Aorta (tissue), 5 donors: ENCODE results near the gene TMEM125. TPM values are rescaled to one million over a fixed set of nuclear protein-coding genes. Genes with fewer than 3 reads are reported as not detected.
A peak's percentile ranks its signal among the peaks of the same experiment; 100 is the strongest.

Experiments
- ATAC-seq: fragments of 200-7000 bp; cut with Tn5 transposase; one replicate; pipeline ENCODE4 v1.9.1; 2022; ENCODE audit warnings: moderate library complexity; ENCODE audit not compliant: low FRiP score
- DNase-seq, 2 donors: peaks; one replicate each; pipeline ENCODE4 v3.0.0-alpha.2; 2020
- H3K27ac ChIP-seq, 2 donors: one replicate each; pipeline ENCODE4 v1.5.1; 2013; ENCODE audit warnings: low read length in 2 of 2, mild to moderate bottlenecking in 2 of 2, moderate library complexity in 2 of 2, control low read depth in 1 of 2, inconsistent platforms in 1 of 2, low read depth in 1 of 2
- H3K27me3 ChIP-seq, 2 donors: one replicate each; pipeline ENCODE4 v1.6.1; 2013; ENCODE audit warnings: control low read depth in 1 of 2, low read length in 1 of 2, mild to moderate bottlenecking in 1 of 2, moderate library complexity in 1 of 2; ENCODE audit not compliant: insufficient read depth in 2 of 2, control insufficient read depth in 1 of 2
- H3K36me3 ChIP-seq, 2 donors: one replicate each; pipeline ENCODE4 v1.6.1; 2013; ENCODE audit warnings: control low read depth in 1 of 2, low read length in 1 of 2, mild to moderate bottlenecking in 1 of 2; ENCODE audit not compliant: insufficient read depth in 2 of 2, control insufficient read depth in 1 of 2
- H3K4me1 ChIP-seq, 2 donors: one replicate each; pipeline ENCODE4 v1.6.1; 2013; ENCODE audit warnings: low read length in 2 of 2, control low read depth in 1 of 2, mild to moderate bottlenecking in 1 of 2, moderate library complexity in 1 of 2; ENCODE audit not compliant: insufficient read depth in 2 of 2, control insufficient read depth in 1 of 2
- H3K4me3 ChIP-seq, 2 donors: one replicate each; pipeline ENCODE4 v1.5.1; 2013; ENCODE audit warnings: low read length in 2 of 2, control low read depth in 1 of 2, mild to moderate bottlenecking in 1 of 2
- H3K9me3 ChIP-seq: one replicate; pipeline ENCODE4 v1.6.1; 2013; ENCODE audit warnings: mild to moderate bottlenecking, low read length; ENCODE audit not compliant: control insufficient read depth
- WGBS, 2 donors: extraction: QIAGEN DNeasy Blood & Tissue Kit; methylation state at CpG; one replicate each; pipeline ENCODE4 v1.1.7; 2013; 5-methylcytosine and 5-hydroxymethylcytosine counted together
- intact Hi-C, 2 donors: fragments of 100-400 bp; cut with DNase I; formaldehyde crosslinking; loops; one replicate each; pipeline versions ENCODE4 v1.14.2 to v1.15.0; 2022
- polyA plus RNA-seq, 2 donors: library from polyadenylated mRNA; stranded (reverse); fragments of 200-250 nt; gene quantifications; one replicate each; pipeline ENCODE4 v1.2.3, GENCODE V29; 2013
- total RNA-seq, 2 donors: library from RNA; stranded (reverse); fragmentation: NEBNext Ultra II Directional; extraction: Animal tissue kit (Norgen Biotek cat#: 25700); gene quantifications; one replicate each; pipeline ENCODE4 v1.2.1, GENCODE V29; 2021
- donor health status: healthy with polysubstance abuse.
- donor health status: Bipolar disorder and iron deficiency.
- donor health status: DM: no; HTN: no; CAD: no.
- donor health status: DM: no; HTN: no; CAD: no.
- donor health status: DM: yes; HTN: yes; CAD: no.

The TMEM125 gene
- total and polyA plus RNA-seq, 4 donors: 6.1 TPM; not detected in 3

GRCh38 chr1:43271186-43272118 lies 1.7 kb downstream of the TMEM125 start:
- DNase-seq (peak in 1 of 2 donors; percentile 44), ATAC-seq (no peak)
- no peak overlapping the region for H3K4me3 ChIP-seq

DNA sequence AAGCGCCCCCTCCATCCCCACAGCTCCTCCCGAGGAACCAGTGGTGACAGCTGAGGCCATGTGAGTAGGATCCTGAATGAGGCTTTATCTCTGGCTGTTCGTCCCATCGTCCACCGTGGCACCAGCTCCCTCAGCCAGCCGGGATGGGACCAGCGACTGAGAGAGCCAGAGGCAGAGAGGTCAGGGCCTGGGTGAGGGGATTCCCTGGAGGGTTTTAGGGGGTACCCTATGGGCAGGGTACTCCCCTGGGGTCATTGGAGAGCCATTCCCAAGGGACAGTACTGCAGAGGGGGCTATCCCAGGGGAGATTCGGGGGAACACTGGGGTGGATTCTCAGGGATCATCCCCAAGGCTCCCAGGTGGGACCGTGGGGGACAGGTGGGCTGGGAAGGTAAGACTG lies 2.4 kb downstream of the TMEM125 start:
- ATAC-seq (no peak), DNase-seq (peak in 1 of 2 donors; percentile 51)
- Histone ChIP-seq H3K27ac (no peak overlapping the region), H3K36me3 (no peaks in the 10 kb centered on the region), H3K9me3 (no peaks in the 10 kb centered on the region), H3K27me3 (no peaks in the 10 kb centered on the region), H3K4me1 (no peaks in the 10 kb centered on the region), H3K4me3 (no peak overlapping the region)
- 76 to 78% methylated on average over 9 of the region's 9 CpGs for WGBS, 2 donors
- intact Hi-C loops: no loop called here

More at GRCh38 chr1:43271186-43272118, 1.7 kb downstream of the TMEM125 start:
- WGBS, 2 donors: 77 to 79% methylated on average over 12 of the region's 12 CpGs
- H3K27ac ChIP-seq: no peak overlapping the region
- H3K36me3 ChIP-seq: no peaks in the 10 kb centered on the region
- no peaks in the 10 kb centered on the region for H3K9me3 ChIP-seq
- H3K27me3 ChIP-seq: no peaks in the 10 kb centered on the region
- no peaks in the 10 kb centered on the region for H3K4me1 ChIP-seq
- intact Hi-C loops: no loop called here

DNA sequence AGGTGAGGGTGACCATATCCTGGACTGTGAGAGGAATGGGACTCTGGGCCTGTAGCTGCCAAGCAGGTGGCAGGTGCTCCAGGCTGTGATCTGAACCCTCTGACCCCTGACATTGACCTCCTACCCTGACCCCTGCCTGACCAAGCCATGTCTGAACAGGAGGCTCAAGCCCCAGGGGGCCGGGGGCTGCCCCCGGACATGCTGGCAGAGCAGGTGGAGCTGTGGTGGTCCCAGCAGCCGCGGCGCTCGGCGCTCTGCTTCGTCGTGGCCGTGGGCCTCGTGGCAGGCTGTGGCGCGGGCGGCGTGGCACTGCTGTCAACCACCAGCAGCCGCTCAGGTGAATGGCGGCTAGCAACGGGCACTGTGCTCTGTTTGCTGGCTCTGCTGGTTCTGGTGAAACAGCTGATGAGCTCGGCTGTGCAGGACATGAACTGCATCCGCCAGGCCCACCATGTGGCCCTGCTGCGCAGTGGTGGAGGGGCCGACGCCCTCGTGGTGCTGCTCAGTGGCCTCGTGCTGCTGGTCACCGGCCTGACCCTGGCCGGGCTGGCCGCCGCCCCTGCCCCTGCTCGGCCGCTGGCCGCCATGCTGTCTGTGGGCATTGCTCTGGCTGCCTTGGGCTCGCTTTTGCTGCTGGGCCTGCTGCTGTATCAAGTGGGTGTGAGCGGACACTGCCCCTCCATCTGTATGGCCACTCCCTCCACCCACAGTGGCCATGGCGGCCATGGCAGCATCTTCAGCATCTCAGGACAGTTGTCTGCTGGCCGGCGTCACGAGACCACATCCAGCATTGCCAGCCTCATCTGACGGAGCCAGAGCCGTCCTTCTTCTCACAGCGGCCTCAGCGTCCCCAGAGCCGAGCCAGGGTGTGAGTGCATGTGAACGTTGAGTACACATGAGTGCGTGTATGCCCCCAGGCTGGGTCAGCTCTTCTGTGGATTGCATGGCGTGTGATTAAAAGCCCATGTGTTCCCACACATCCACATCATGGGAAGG lies 3.1 kb downstream of the TMEM125 start:
- peak in 1 of 2 donors; percentile 68 for DNase-seq
- 97% methylated on average over 41 to 46 of the region's 46 CpGs for WGBS, 2 donors
- ATAC-seq: no peak
- no peak overlapping the region for H3K27ac ChIP-seq
- no peaks in the 10 kb centered on the region for H3K9me3 ChIP-seq
- no peaks in the 10 kb centered on the region for H3K4me1 ChIP-seq
- H3K4me3 ChIP-seq: no peak overlapping the region
- no peaks in the 10 kb centered on the region for H3K27me3 ChIP-seq
- no peaks in the 10 kb centered on the region for H3K36me3 ChIP-seq
- intact Hi-C loops: no loop called here

DNA sequence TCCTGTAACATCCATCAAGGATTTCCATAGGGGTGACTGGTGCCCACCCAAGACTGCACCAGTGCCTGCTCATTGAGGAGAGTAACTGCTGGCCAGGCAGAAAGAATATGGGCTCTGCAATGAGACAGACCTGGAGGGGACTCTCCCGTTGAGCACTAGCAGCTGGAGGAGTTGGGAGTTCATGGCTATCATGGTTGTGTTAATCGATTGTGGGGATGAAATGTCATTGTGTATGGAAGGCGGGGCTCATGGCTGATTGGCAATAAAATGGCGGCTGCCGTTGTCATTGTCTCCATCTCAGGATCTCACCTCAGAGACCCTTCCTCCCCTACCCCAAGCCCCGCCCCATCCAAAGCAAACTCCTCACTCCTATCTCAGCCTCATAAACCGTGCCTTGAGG lies 3.9 kb downstream of the TMEM125 start:
- no peaks in the 10 kb centered on the region for H3K27me3 ChIP-seq
- H3K4me1 ChIP-seq: no peaks in the 10 kb centered on the region
- no peaks in the 10 kb centered on the region for H3K36me3 ChIP-seq
- H3K27ac ChIP-seq: no peak overlapping the region
- no peak overlapping the region for H3K4me3 ChIP-seq
- intact Hi-C loops: no loop called here
- ATAC-seq (no peak), DNase-seq (peak in 1 of 2 donors; percentile 31)
- H3K9me3 ChIP-seq: no peaks in the 10 kb centered on the region
- WGBS, 2 donors: 95 to 97% methylated on average over 7 of the region's 7 CpGs

- ATAC-seq (no peak), DNase-seq (peak in 1 of 2 donors; percentile 61)
- no peaks in the 10 kb centered on the region for H3K36me3 ChIP-seq
- 51 to 53% methylated on average over 11 of the region's 11 CpGs for WGBS, 2 donors
- no peaks in the 10 kb centered on the region for H3K4me1 ChIP-seq
- H3K27ac ChIP-seq: no peak overlapping the region
- H3K27me3 ChIP-seq: no peaks in the 10 kb centered on the region
- H3K9me3 ChIP-seq: no peaks in the 10 kb centered on the region
- H3K4me3 ChIP-seq: no peak overlapping the region
- intact Hi-C loops: no loop called here
Measured at GRCh38 chr1:43274125-43274803, 4.5 kb downstream of the TMEM125 start.

DNA sequence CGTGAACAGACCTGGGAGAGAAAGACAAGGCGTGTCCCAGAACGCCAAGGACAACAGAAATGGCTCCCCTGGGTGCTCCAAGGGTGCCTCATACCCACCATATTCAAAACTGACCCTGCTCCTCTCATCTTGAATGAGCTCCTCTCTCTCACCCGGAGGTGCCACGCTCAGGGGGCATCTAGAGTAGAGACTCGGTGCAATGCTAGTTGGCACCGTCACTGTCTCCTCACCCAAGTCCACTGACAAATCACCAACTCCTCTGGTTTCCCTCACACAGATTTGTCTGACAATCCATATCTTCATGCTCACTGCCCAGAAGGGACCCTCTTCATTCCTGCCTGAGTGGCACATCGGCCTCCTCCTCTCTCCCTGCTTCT lies 5.0 kb downstream of the TMEM125 start:
- no peak overlapping the region for H3K4me3 ChIP-seq
- 76 to 81% methylated on average over 8 of the region's 8 CpGs for WGBS, 2 donors
- ATAC-seq: no peak

GRCh38 chr1:43275826-43276620 lies 6.2 kb downstream of the TMEM125 start:
- Histone ChIP-seq H3K4me1 (no peaks in the 10 kb centered on the region), H3K36me3 (no peaks in the 10 kb centered on the region), H3K27ac (no peak overlapping the region), H3K27me3 (no peaks in the 10 kb centered on the region), H3K4me3 (no peak overlapping the region), H3K9me3 (no peaks in the 10 kb centered on the region)
- intact Hi-C loops: no loop called here
- DNase-seq (peak in 1 of 2 donors; percentile 52), ATAC-seq (no peak)
- 79 to 81% methylated on average over 12 of the region's 12 CpGs for WGBS, 2 donors

More for the DNA sequence above, 5.0 kb downstream of the TMEM125 start:
- Histone ChIP-seq H3K9me3 (no peaks in the 10 kb centered on the region), H3K4me1 (no peaks in the 10 kb centered on the region), H3K36me3 (no peaks in the 10 kb centered on the region), H3K27me3 (no peaks in the 10 kb centered on the region), H3K27ac (no peak overlapping the region)
- intact Hi-C loops: no loop called here
- peak in 1 of 2 donors; percentile 34 for DNase-seq
